Hepatocyte (in vitro differentiated cells): ENCODE data around the gene KLHL7. TPM values are rescaled to one million over a fixed set of nuclear protein-coding genes. Genes with fewer than 3 reads are reported as not detected.
"Not testable (repeated sequence)": the region's sequence is repeated elsewhere in the genome, so short reads cannot be mapped to it uniquely, and the experiment has no call there.

ENCODE experiments used
- DNase-seq: peaks from one replicate; pipeline ENCODE4 v3.0.0-alpha.2; 2016; ENCODE audit warnings: low spot score
- H2AFZ ChIP-seq: fragments of 200-600 bp; sonication (generic); 2 replicates; pipeline ENCODE4 v1.6.0; 2016; ENCODE audit warnings: antibody characterized with exemption, mild to moderate bottlenecking
- H3K27ac ChIP-seq: fragments of 200-600 bp; sonication (generic); 2 replicates; pipeline ENCODE4 v1.5.1; 2016; ENCODE audit warnings: mild to moderate bottlenecking
- H3K27me3 ChIP-seq: fragments of 200-600 bp; sonication (generic); 2 replicates; pipeline ENCODE4 v1.6.1; 2016
- H3K36me3 ChIP-seq: fragments of 200-600 bp; sonication (generic); replicated peaks from 2 replicates; pipeline ENCODE4 v1.5.1; 2016; ENCODE audit warnings: low read depth; ENCODE audit not compliant: insufficient read depth
- H3K4me1 ChIP-seq: fragments of 200-600 bp; sonication (generic); 2 replicates; pipeline ENCODE4 v1.5.1; 2016; ENCODE audit warnings: mild to moderate bottlenecking, moderate library complexity; ENCODE audit not compliant: insufficient read depth
- H3K4me2 ChIP-seq: fragments of 200-600 bp; sonication (generic); 2 replicates; pipeline ENCODE4 v1.6.0; 2016
- H3K4me3 ChIP-seq: fragments of 200-600 bp; sonication (generic); 2 replicates; pipeline ENCODE4 v1.5.1; 2016; ENCODE audit warnings: mild to moderate bottlenecking
- H3K79me2 ChIP-seq: fragments of 200-600 bp; sonication (generic); 2 replicates; pipeline ENCODE4 v1.6.0; 2017; ENCODE audit warnings: mild to moderate bottlenecking
- H3K9me2 ChIP-seq: fragments of 200-600 bp; sonication (generic); replicated peaks from 2 replicates; pipeline ENCODE4 v1.6.0; 2017; ENCODE audit warnings: mild to moderate bottlenecking; ENCODE audit not compliant: insufficient read depth
- H3K9me3 ChIP-seq: fragments of 200-600 bp; sonication (generic); 2 replicates; pipeline ENCODE4 v1.5.1; 2016; ENCODE audit warnings: low read depth, mild to moderate bottlenecking
- H4K20me1 ChIP-seq: fragments of 200-600 bp; sonication (generic); 2 replicates; pipeline ENCODE4 v1.6.0; 2016; ENCODE audit warnings: mild to moderate bottlenecking; ENCODE audit not compliant: insufficient read depth, poor library complexity, severe bottlenecking
- CTCF ChIP-seq: fragments of 200-600 bp; sonication (generic); IDR thresholded peaks from 2 replicates; pipeline ENCODE4 v1.5.1; 2016; ENCODE audit warnings: antibody characterized with exemption, mild to moderate bottlenecking; ENCODE audit not compliant: poor library complexity
- EZH2 ChIP-seq: fragments of 200-600 bp; sonication (generic); IDR thresholded peaks from 2 replicates; pipeline ENCODE4 v1.6.1; 2016; ENCODE audit warnings: antibody characterized with exemption, mild to moderate bottlenecking, borderline replicate concordance
- EZH2phosphoT487 ChIP-seq: fragments of 200-600 bp; sonication (generic); IDR thresholded peaks from one replicate; pipeline ENCODE4 v1.6.1; 2018; ENCODE audit warnings: antibody characterized with exemption, mild to moderate bottlenecking, low read depth, moderate library complexity; ENCODE audit not compliant: unreplicated experiment, severe bottlenecking
- WGBS: methylation state at CpG from one replicate; pipeline ENCODE4 v1.1.6; 2016; ENCODE audit warnings: low lambda C conversion rate; ENCODE audit errors: missing lambda C conversion rate; 5-methylcytosine and 5-hydroxymethylcytosine counted together
- polyA plus RNA-seq: library from polyadenylated mRNA; unstranded; fragments of >200 nt; fragmentation: Nextera tagmentation; extraction: Ambion mirVana; gene quantifications from 2 replicates; pipeline ENCODE4 v1.2.1, GENCODE V29; 2016
- total RNA-seq: library from RNA; depleted of rRNA; stranded (reverse); fragments of >200 nt; gene quantifications from 2 replicates; pipeline ENCODE4 v1.2.3, GENCODE V29; 2014

The KLHL7 gene
- total and polyA plus RNA-seq, 2 experiments from 2014 or later, result 30.7 to 39.4 TPM

DNA sequence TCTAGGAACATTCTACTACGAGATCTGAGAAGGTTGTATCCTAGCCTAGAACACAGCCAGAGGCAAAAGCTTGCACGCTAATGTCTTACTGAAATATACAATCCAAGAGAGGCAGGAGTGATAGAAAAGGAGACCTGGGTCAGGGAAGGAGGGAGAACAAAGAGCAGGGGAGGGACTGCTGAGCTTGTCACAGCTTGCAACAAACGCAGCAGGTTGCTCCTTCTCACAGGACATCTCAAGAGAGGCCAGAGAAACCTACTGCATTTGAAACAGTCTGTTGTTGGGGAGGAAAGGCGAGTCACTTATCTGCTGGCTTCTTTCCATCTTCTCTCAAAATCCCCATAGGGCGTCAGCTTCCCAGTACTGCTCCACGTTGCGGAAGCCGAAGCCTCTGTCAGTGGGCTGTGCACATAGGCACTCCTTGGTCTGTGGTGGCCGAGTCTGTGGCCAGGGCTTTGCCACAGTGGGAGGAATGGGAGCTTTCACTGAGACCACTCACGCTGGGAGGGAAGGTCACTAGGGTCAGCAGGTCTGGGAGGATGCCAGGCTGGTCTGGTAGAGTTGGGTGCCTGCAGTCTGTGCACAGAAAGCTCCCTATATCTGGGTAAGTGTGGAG is 115.2 kb downstream of the KLHL7 start:
- no peaks in the 10 kb centered on the region for H4K20me1 ChIP-seq
- no peak for DNase-seq
- no peaks in the 10 kb centered on the region for H3K4me1 ChIP-seq
- no peaks in the 10 kb centered on the region for H3K79me2 ChIP-seq
- H3K4me2 ChIP-seq, result no peak overlapping the region
- no peak overlapping the region for H3K4me3 ChIP-seq
- no peaks in the 10 kb centered on the region for H3K27me3 ChIP-seq
- 72% methylated on average over 10 of the region's 10 CpGs for WGBS
- no peaks in the 10 kb centered on the region for H3K36me3 ChIP-seq
- H2AFZ ChIP-seq, result no peak overlapping the region
- H3K27ac ChIP-seq, result no peak overlapping the region
- H3K9me2 ChIP-seq, result no peaks in the 10 kb centered on the region
- no peak for TF ChIP-seq EZH2
- no peaks in the 10 kb centered on the region for H3K9me3 ChIP-seq

DNA sequence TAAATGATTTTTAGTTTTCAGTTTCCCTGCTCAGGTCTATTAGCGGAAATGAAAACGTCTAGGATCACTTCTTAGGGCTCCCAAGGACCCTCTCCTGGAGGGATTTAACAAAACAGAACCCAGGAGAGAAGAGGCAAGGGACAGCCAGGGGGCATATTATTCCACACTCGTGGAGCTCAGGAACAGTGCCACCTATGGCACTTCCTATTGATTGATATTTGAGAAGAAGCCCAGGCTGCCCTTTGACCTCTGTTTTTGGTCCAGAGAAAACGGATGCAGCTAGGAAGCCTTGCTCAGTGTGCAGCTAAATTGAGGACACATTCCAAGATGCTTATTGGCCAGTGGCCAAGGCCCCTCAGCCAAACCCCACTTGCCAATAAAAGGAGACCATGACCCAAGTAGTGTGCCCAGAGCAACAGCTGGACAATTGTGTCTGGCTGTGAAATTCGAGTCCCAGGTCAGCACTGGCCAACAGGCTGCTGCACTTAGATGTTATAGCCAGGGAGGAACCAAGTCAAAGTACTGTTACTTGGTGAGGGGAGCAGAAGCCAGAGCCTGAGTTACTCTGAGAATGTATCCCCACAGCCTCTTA is 117.0 kb downstream of the KLHL7 start:
- Histone ChIP-seq H3K27me3 (no peaks in the 10 kb centered on the region), H3K4me2 (no peak overlapping the region), H3K4me1 (no peaks in the 10 kb centered on the region), H3K9me2 (no peaks in the 10 kb centered on the region), H3K36me3 (no peaks in the 10 kb centered on the region), H3K79me2 (no peaks in the 10 kb centered on the region), H4K20me1 (no peaks in the 10 kb centered on the region), H3K27ac (no peak overlapping the region), H2AFZ (no peak overlapping the region), H3K9me3 (no peaks in the 10 kb centered on the region), H3K4me3 (no peak overlapping the region)
- WGBS, result 43% methylated on average over 5 of the region's 5 CpGs
- no peak for DNase-seq
- TF ChIP-seq EZH2 (no peak), CTCF (no peak), EZH2phosphoT487 (no peak)

DNA sequence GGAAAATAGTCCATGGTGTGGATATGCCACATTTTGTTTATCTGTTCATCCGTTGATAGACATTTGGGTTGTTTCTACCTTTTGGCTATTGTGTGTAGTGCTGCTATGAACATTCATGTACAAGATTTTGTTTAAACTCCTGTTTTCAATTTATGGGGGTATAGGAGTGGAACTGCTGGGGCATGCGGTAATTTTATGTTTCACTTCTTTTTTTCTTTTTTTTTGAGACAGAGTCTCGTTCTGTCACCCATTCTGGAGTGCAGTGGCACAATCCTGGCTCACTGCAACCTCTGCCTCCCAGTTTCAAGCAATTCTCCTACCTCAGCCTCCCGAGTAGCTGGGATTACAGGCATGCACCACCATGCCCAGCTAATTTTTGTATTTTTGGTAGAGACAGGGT is 118.8 kb downstream of the KLHL7 start:
- not testable (repeated sequence) for H3K9me3 ChIP-seq, H3K4me3 ChIP-seq, H4K20me1 ChIP-seq, H3K4me1 ChIP-seq, H3K9me2 ChIP-seq, H3K27ac ChIP-seq, H3K79me2 ChIP-seq, H3K36me3 ChIP-seq, DNase-seq, H3K27me3 ChIP-seq, H2AFZ ChIP-seq, H3K4me2 ChIP-seq
- WGBS, result 94% methylated on average over 4 of the region's 4 CpGs

DNA sequence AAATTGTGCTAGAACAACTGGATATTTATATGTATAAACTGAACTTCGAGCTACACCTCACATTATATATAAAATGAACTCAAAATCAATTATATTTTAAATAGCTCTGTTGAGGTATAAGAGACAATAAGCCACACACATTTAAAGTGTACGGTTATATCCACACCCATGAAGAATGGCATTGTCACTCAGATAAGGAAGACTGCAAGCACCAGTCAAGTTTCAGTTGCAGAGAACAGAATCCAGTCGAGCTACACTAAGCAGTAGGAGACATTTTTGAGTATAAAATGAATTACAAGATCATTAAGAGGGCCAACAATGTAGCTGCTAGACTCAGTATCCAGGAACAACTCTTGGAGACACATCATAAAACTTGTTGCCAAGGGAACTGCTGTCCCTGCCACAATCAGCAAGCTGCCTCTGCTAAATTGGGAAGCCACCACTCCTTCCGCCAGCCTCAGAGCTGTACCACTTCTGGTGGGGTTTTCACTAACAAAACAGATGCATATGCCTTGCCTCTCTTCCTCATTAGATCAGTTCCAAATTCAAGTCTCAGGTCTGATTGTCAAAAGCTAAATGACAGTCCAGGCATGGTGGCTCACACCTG is 121.4 kb downstream of the KLHL7 start:
- no peaks in the 10 kb centered on the region for H3K36me3 ChIP-seq
- H3K27me3 ChIP-seq, result no peaks in the 10 kb centered on the region
- no peaks in the 10 kb centered on the region for H3K79me2 ChIP-seq
- no peak overlapping the region for H3K4me2 ChIP-seq
- H3K9me2 ChIP-seq, result no peaks in the 10 kb centered on the region
- H3K4me1 ChIP-seq, result no peaks in the 10 kb centered on the region
- TF ChIP-seq EZH2phosphoT487 (no peak), CTCF (no peak), EZH2 (no peak)
- no peak for DNase-seq
- 88% methylated on average over 4 of the region's 4 CpGs for WGBS
- no peak overlapping the region for H2AFZ ChIP-seq
- no peak overlapping the region for H3K4me3 ChIP-seq
- H3K27ac ChIP-seq, result no peak overlapping the region
- no peaks in the 10 kb centered on the region for H4K20me1 ChIP-seq
- H3K9me3 ChIP-seq, result no peaks in the 10 kb centered on the region

Other genes starting within 250 kb of the KLHL7 start
- 37.6 and 58.1 TPM in 2 replicates for gene HYCC1, start 91.7 kb upstream of the KLHL7 start, total RNA-seq
- gene HYCC1, start 91.7 kb upstream of the KLHL7 start, polyA plus RNA-seq, result 16.1 and 17.6 TPM in 2 replicates
- gene NUP42, start 76.3 kb downstream of the KLHL7 start, total RNA-seq, result 34.6 and 47.9 TPM in 2 replicates
- 21.9 and 23.6 TPM in 2 replicates for gene NUP42, start 76.3 kb downstream of the KLHL7 start, polyA plus RNA-seq
- gene GPNMB, start 141.0 kb downstream of the KLHL7 start, total RNA-seq, result 30.5 and 32.1 TPM in 2 replicates
- gene GPNMB, start 141.0 kb downstream of the KLHL7 start, polyA plus RNA-seq, result 27.9 and 36.3 TPM in 2 replicates
- gene MALSU1, start 193.6 kb downstream of the KLHL7 start, total RNA-seq, result 43.7 and 61.8 TPM in 2 replicates
- 77.2 and 92.6 TPM in 2 replicates for gene MALSU1, start 193.6 kb downstream of the KLHL7 start, polyA plus RNA-seq